H1 (cell line): ENCODE results near the gene CPZ. TPM values are rescaled to one million over a fixed set of nuclear protein-coding genes. Genes with fewer than 3 reads are reported as not detected.

ENCODE experiments used
- CTCF ChIA-PET: fragments of 300-600 bp; sonication (Branson Sonifier 250); formaldehyde crosslinking; loops from one replicate; lab custom pipeline; 2021; ENCODE audit not compliant: partially characterized antibody; lab: Charles Lee
- POLR2A ChIA-PET: fragments of 300-600 bp; sonication (Branson Sonifier 250); formaldehyde crosslinking; loops from one replicate; lab custom pipeline; 2021; ENCODE audit warnings: inconsistent platforms; ENCODE audit not compliant: partially characterized antibody; lab: Charles Lee
- DNase-seq, 2 experiments: peaks; one replicate each; pipeline versions ENCODE4 v3.0.0 to v3.0.0-alpha.2; 2010 to 2022; ENCODE audit warnings: low spot score in 2 of 2, low read depth in 1 of 2, mixed read lengths in 1 of 2
- FAIRE-seq: peaks from 2 replicates; lab custom pipeline; 2011; peaks lifted over from hg19 to GRCh38; lab: Jason Lieb, UNC
- H2AFZ ChIP-seq: 2 replicates; pipeline ENCODE4 v1.8.1; 2012; ENCODE audit warnings: low read length, inconsistent platforms
- H2AK5ac ChIP-seq: 2 replicates; pipeline ENCODE4 v1.6.1; 2013; ENCODE audit warnings: low read depth, low read length
- H2BK120ac ChIP-seq: replicated peaks from 2 replicates; pipeline ENCODE3; 2013; ENCODE audit warnings: low read depth, low read length, inconsistent platforms
- H2BK12ac ChIP-seq: 2 replicates; pipeline ENCODE4 v1.6.1; 2013; ENCODE audit warnings: low read depth, low read length
- H2BK15ac ChIP-seq: 2 replicates; pipeline ENCODE4 v1.6.1; 2013; ENCODE audit warnings: low read length
- H2BK20ac ChIP-seq: 2 replicates; pipeline ENCODE4 v1.6.1; 2013; ENCODE audit warnings: low read length
- H2BK5ac ChIP-seq: 2 replicates; pipeline ENCODE4 v1.6.1; 2013; ENCODE audit warnings: low read depth, low read length
- H3K14ac ChIP-seq: 2 replicates; pipeline ENCODE4 v1.6.1; 2013; ENCODE audit warnings: inconsistent platforms; ENCODE audit not compliant: insufficient read length
- H3K18ac ChIP-seq: 2 replicates; pipeline ENCODE4 v1.6.1; 2013; ENCODE audit warnings: low read length; ENCODE audit errors: extremely low read depth
- H3K23ac ChIP-seq: 2 replicates; pipeline ENCODE4 v1.6.1; 2013; ENCODE audit warnings: inconsistent platforms; ENCODE audit not compliant: insufficient read length
- H3K23me2 ChIP-seq: 2 replicates; pipeline ENCODE4 v1.6.1; 2013; ENCODE audit warnings: low read depth, low read length
- H3K27ac ChIP-seq: 2 replicates; pipeline ENCODE4 v1.6.1; 2011; ENCODE audit warnings: low read depth, low read length, inconsistent platforms
- H3K27me3 ChIP-seq, 4 experiments: replicated peaks in 1 of 4; 1 replicate in 1 of 4; 2 replicates in 3 of 4; pipeline versions ENCODE4 v1.6.1 to v1.8.1; 2011 to 2013; ENCODE audit warnings: low read length in 3 of 4, mild to moderate bottlenecking in 3 of 4, inconsistent platforms in 2 of 4, mixed read lengths in 2 of 4, moderate library complexity in 1 of 4; ENCODE audit not compliant: control insufficient read depth in 3 of 4, insufficient read depth in 3 of 4; ENCODE audit errors: extremely low read depth in 1 of 4
- H3K36me3 ChIP-seq, 4 experiments: 2 replicates each; pipeline versions ENCODE4 v1.6.1 to v1.8.1; 2011 to 2013; ENCODE audit warnings: mild to moderate bottlenecking in 4 of 4, low read length in 3 of 4, moderate library complexity in 2 of 4, control low read depth in 1 of 4, inconsistent platforms in 1 of 4; ENCODE audit not compliant: insufficient read depth in 4 of 4, control insufficient read depth in 2 of 4
- H3K4ac ChIP-seq: replicated peaks from 2 replicates; pipeline ENCODE3; 2013; ENCODE audit warnings: low read length, low read depth, mixed read lengths, inconsistent platforms; ENCODE audit not compliant: insufficient read length
- H3K4me1 ChIP-seq, 4 experiments: replicated peaks in 1 of 4; 1 replicate in 1 of 4; 2 replicates in 3 of 4; pipeline versions ENCODE4 v1.6.1 to v1.8.1; 2011 to 2013; ENCODE audit warnings: low read length in 3 of 4, inconsistent platforms in 2 of 4, mixed read lengths in 1 of 4; ENCODE audit not compliant: insufficient read depth in 4 of 4, control insufficient read depth in 3 of 4
- H3K4me2 ChIP-seq, 2 experiments: 2 replicates each; pipeline versions ENCODE4 v1.6.1 to v1.8.1; 2011 to 2013; ENCODE audit warnings: low read depth in 2 of 2, low read length in 2 of 2, control low read depth in 1 of 2, inconsistent platforms in 1 of 2, mild to moderate bottlenecking in 1 of 2; ENCODE audit not compliant: insufficient read depth in 1 of 2
- H3K4me3 ChIP-seq, 4 experiments: fragments of 200-600, 300-600 bp in 1 of 4; sonication (generic), shearing (Covaris generic), sonication (Bioruptor Twin) in 1 of 4; 2 replicates each; pipeline versions ENCODE4 v1.5.1 to v1.8.1; 2011 to 2016; ENCODE audit warnings: low read length in 4 of 4, low read depth in 3 of 4, control low read depth in 2 of 4, inconsistent platforms in 2 of 4, mild to moderate bottlenecking in 2 of 4, mixed read lengths in 1 of 4, moderate library complexity in 1 of 4; ENCODE audit not compliant: insufficient read depth in 2 of 4; ENCODE audit errors: extremely low read depth in 1 of 4
- H3K56ac ChIP-seq: replicated peaks from 2 replicates; pipeline ENCODE3; 2013; ENCODE audit warnings: low read depth, mild to moderate bottlenecking, mixed read lengths, low read length, inconsistent platforms; ENCODE audit not compliant: insufficient read length
- H3K79me1 ChIP-seq: 2 replicates; pipeline ENCODE4 v1.6.1; 2013; ENCODE audit warnings: low read depth, low read length, control low read depth
- H3K79me2 ChIP-seq, 2 experiments: 2 replicates each; pipeline versions ENCODE4 v1.6.1 to v1.8.1; 2012 to 2013; ENCODE audit warnings: low read length in 2 of 2, mild to moderate bottlenecking in 2 of 2, inconsistent platforms in 1 of 2; ENCODE audit not compliant: insufficient read depth in 2 of 2, control insufficient read depth in 1 of 2
- H3K9ac ChIP-seq, 4 experiments: replicated peaks in 1 of 4; 1 replicate in 1 of 4; 2 replicates in 3 of 4; pipeline versions ENCODE4 v1.6.1 to v1.8.1; 2011 to 2013; ENCODE audit warnings: low read depth in 3 of 4, low read length in 3 of 4, control low read depth in 2 of 4, mild to moderate bottlenecking in 2 of 4, moderate library complexity in 2 of 4, inconsistent platforms in 1 of 4; ENCODE audit errors: extremely low read depth in 1 of 4
- H3K9me3 ChIP-seq, 2 experiments: 2 replicates each; pipeline versions ENCODE4 v1.6.1 to v1.8.1; 2012 to 2013; ENCODE audit warnings: mild to moderate bottlenecking in 2 of 2, moderate library complexity in 2 of 2, control low read depth in 1 of 2, inconsistent platforms in 1 of 2, low read depth in 1 of 2, low read length in 1 of 2, mixed read lengths in 1 of 2; ENCODE audit not compliant: insufficient read depth in 2 of 2
- H4K20me1 ChIP-seq, 2 experiments: replicated peaks in 1 of 2; 2 replicates each; pipeline versions ENCODE3 to v1.8.1; 2011 to 2013; ENCODE audit warnings: inconsistent platforms in 2 of 2, low read length in 2 of 2, mild to moderate bottlenecking in 1 of 2; ENCODE audit not compliant: insufficient read depth in 2 of 2, control insufficient read depth in 1 of 2
- H4K5ac ChIP-seq: 2 replicates; pipeline ENCODE4 v1.6.1; 2013; ENCODE audit warnings: low read length, low read depth, mixed read lengths, inconsistent platforms; ENCODE audit not compliant: insufficient read length
- H4K8ac ChIP-seq: 2 replicates; pipeline ENCODE4 v1.8.0; 2013; ENCODE audit warnings: mild to moderate bottlenecking, moderate library complexity, low read length, inconsistent platforms; ENCODE audit not compliant: insufficient read depth; ENCODE audit errors: extremely low read depth
- H4K91ac ChIP-seq: replicated peaks from 2 replicates; pipeline ENCODE3; 2013; ENCODE audit warnings: low read length, mixed read lengths, inconsistent platforms; ENCODE audit not compliant: insufficient read length
- CBX5 ChIP-seq: fragments of 300-800, 300-1000 bp; sonication (generic); IDR thresholded peaks from 2 replicates; pipeline ENCODE4 v1.7.1; 2016; ENCODE audit warnings: antibody characterized with exemption, low read length, low read depth
- EP300 ChIP-seq, 2 experiments: IDR thresholded peaks; 1 replicate in 1 of 2; 2 replicates in 1 of 2; pipeline ENCODE4 v1.6.1; 2011 to 2012; ENCODE audit warnings: low read depth in 2 of 2, low read length in 2 of 2, mild to moderate bottlenecking in 2 of 2, borderline replicate concordance in 1 of 2, inconsistent platforms in 1 of 2, moderate library complexity in 1 of 2
- EZH2 ChIP-seq: fragments of 200-600 bp; sonication (generic); IDR thresholded peaks from 2 replicates; pipeline ENCODE4 v1.7.1; 2012; ENCODE audit warnings: low read depth, mild to moderate bottlenecking, moderate library complexity, low read length, inconsistent platforms; ENCODE audit not compliant: severe bottlenecking
- JUN ChIP-seq: IDR thresholded peaks from 2 replicates; pipeline ENCODE4 v1.6.1; 2011; ENCODE audit warnings: low read depth, mild to moderate bottlenecking, improper control_type of control experiment, low read length
- JUND ChIP-seq: IDR thresholded peaks from 2 replicates; pipeline ENCODE4 v1.6.1; 2011; ENCODE audit warnings: mild to moderate bottlenecking, improper control_type of control experiment, low read length
- KDM1A ChIP-seq: fragments of 200-600, 300-600 bp; sonication (generic); IDR thresholded peaks from 2 replicates; pipeline ENCODE4 v1.7.1; 2016; ENCODE audit warnings: mild to moderate bottlenecking, low read length, borderline replicate concordance
- NANOG ChIP-seq: IDR thresholded peaks from 2 replicates; pipeline ENCODE4 v1.6.1; 2011; ENCODE audit warnings: low read length, low read depth, mild to moderate bottlenecking, inconsistent platforms; ENCODE audit not compliant: insufficient read depth, poor library complexity, severe bottlenecking
- PHF8 ChIP-seq: fragments of 200-600 bp; sonication (generic); conservative IDR thresholded peaks from 2 replicates; pipeline ENCODE4 v1.7.1; 2012; ENCODE audit warnings: low read depth, mild to moderate bottlenecking, inconsistent platforms, low read length, moderate library complexity
- RFX5 ChIP-seq: IDR thresholded peaks from 2 replicates; pipeline ENCODE4 v1.6.1; 2011; ENCODE audit warnings: low read depth, low read length, improper control_type of control experiment, borderline replicate concordance
- SIRT6 ChIP-seq: IDR thresholded peaks from one replicate; pipeline ENCODE4 v1.7.1; 2012; ENCODE audit warnings: low read length, inconsistent platforms
- TBP ChIP-seq: IDR thresholded peaks from 2 replicates; pipeline ENCODE4 v1.6.1; 2011; ENCODE audit warnings: low read depth, low read length, improper control_type of control experiment
- YY1 ChIP-seq: IDR thresholded peaks from 2 replicates; pipeline ENCODE4 v1.6.1; 2011; ENCODE audit warnings: low read depth, mild to moderate bottlenecking, low read length
- WGBS, 2 experiments: shearing (Covaris generic) in 1 of 2; methylation state at CpG; one replicate each; pipeline versions ENCODE4 v1.1.6 to v1.1.7; 2013 to 2015; ENCODE audit warnings: low lambda C conversion rate in 2 of 2, mixed read lengths in 2 of 2, inconsistent platforms in 1 of 2, low coverage in 1 of 2, missing lambda C conversion rate in 1 of 2; ENCODE audit not compliant: insufficient replicate concordance in 2 of 2, insufficient coverage in 1 of 2, insufficient read length in 1 of 2; ENCODE audit errors: extremely low coverage in 1 of 2, missing lambda C conversion rate in 1 of 2; 5-methylcytosine and 5-hydroxymethylcytosine counted together
- polyA plus RNA-seq, 7 experiments: library from polyadenylated mRNA; depleted of rRNA in 3 of 7; stranded (reverse) in 5 of 7; unstranded in 2 of 7; fragments of >200 nt in 5 of 7; fragments of 200-250 nt in 2 of 7; gene quantifications; 1 replicate in 5 of 7; 2 replicates in 1 of 7; 4 replicates in 1 of 7; pipeline versions ENCODE4 v1.2.1 to v1.2.3, GENCODE V29; 2011 to 2013; ENCODE audit warnings: missing spikeins in 2 of 7, mixed read lengths in 2 of 7
- total RNA-seq: library from RNA; stranded (reverse); fragmentation: NEBNext Ultra II Directional; extraction: Animal tissue kit (Norgen Biotek cat#: 25700); gene quantifications from 2 replicates; pipeline ENCODE4 v1.2.1, GENCODE V29; 2021

The CPZ gene
- total and polyA plus RNA-seq, 2 of the 8 experiments (the other 6 are each of a cell fraction or from before 2014, with no cell fraction given): 28.8 to 40.7 TPM

GRCh38 chr4:8542776-8543525 is 49.6 kb upstream of the CPZ start:
- H3K4me2 ChIP-seq: no peak overlapping the region
- H4K91ac ChIP-seq: peak overlapping the region; percentile 25
- no peak overlapping the region; the same call in 1 of the 2 replicates for H4K8ac ChIP-seq
- no peak overlapping the region for H4K5ac ChIP-seq
- no peak for FAIRE-seq
- H3K27ac ChIP-seq: no peak overlapping the region
- no peak overlapping the region for H3K4ac ChIP-seq
- no peak overlapping the region for H3K18ac ChIP-seq
- H2BK5ac ChIP-seq: 0 out of 2 replicates have a peak overlapping the region, but pooled peaks have one; percentile 6
- H2BK12ac ChIP-seq: no peak overlapping the region; the same call in 1 of the 2 replicates
- 92% methylated on average over 16 of the region's 16 CpGs; no CpG with 5 or more reads in 1 of the 2 experiments for WGBS, 2 experiments
- CTCF ChIA-PET: interaction anchor here (0.9 to 14.7 kb wide), 4 partner anchors 13 to 72 kb away, joined by 3 to 237 read pairs (median 4); no protein-coding TSS in a partner anchor
- H3K14ac ChIP-seq: no peak overlapping the region
- 0 out of 2 replicates have a peak overlapping the region, but pooled peaks have one; percentile 53 for H2BK15ac ChIP-seq
- H2AFZ ChIP-seq: no peak overlapping the region
- DNase-seq: no peak
- no peak overlapping the region for H3K9ac ChIP-seq
- no peaks in the 10 kb centered on the region for H3K23me2 ChIP-seq
- H2BK120ac ChIP-seq: peak overlapping the region; percentile 28
- no peak overlapping the region for H3K23ac ChIP-seq
- no peak overlapping the region for H3K56ac ChIP-seq
- H3K27me3 ChIP-seq: no peaks in the 10 kb centered on the region; a peak in 2 of 7 replicates
- H3K4me1 ChIP-seq: peaks cover 0 to 15% (median 3%) of the 10 kb centered on the region in 4 experiments; a peak in 4 of 7 replicates
- H3K4me3 ChIP-seq: no peak overlapping the region
- H3K79me1 ChIP-seq: no peaks in the 10 kb centered on the region
- POLR2A ChIA-PET: no interaction called here
- peak overlapping the region; percentile 59; the same call in 1 of the 2 replicates for H2AK5ac ChIP-seq
- no peaks in the 10 kb centered on the region for H3K36me3 ChIP-seq
- H2BK20ac ChIP-seq: no peak overlapping the region
- H3K9me3 ChIP-seq: no peaks in the 10 kb centered on the region
- no peaks in the 10 kb centered on the region for H3K79me2 ChIP-seq
- no peaks in the 10 kb centered on the region for H4K20me1 ChIP-seq
- TF ChIP-seq TBP (no peak), PHF8 (no peak), NANOG (no peak), RFX5 (no peak), EZH2 (no peak), CBX5 (no peak), EP300 (IDR thresholded peaks at IDR 0.05; ENCODE audit: borderline replicate concordance in 1 of 2, low read depth in 2 of 2, low read length in 2 of 2) (no peak), KDM1A (no peak), SIRT6 (no peak), JUN (no peak), YY1 (no peak), JUND (no peak)
